Effector memory CD4-positive, alpha-beta T cell (primary cell): ENCODE data around the gene PLCL2.

ENCODE experiments used
- DNase-seq, 3 donors: peaks; one replicate each; pipeline ENCODE4 v3.0.0-alpha.2; 2020
- H3K27ac ChIP-seq: 2 replicates; pipeline ENCODE4 v1.7.0; 2013; ENCODE audit warnings: mild to moderate bottlenecking, low read length, moderate library complexity; ENCODE audit not compliant: insufficient read depth, poor library complexity, severe bottlenecking
- H3K27me3 ChIP-seq: replicated peaks from 2 replicates; pipeline ENCODE4 v1.7.0; 2013; ENCODE audit warnings: mild to moderate bottlenecking, low read length; ENCODE audit not compliant: insufficient read depth, control insufficient read depth, poor library complexity, severe bottlenecking
- H3K36me3 ChIP-seq: 2 replicates; pipeline ENCODE4 v1.7.0; 2013; ENCODE audit warnings: mild to moderate bottlenecking, low read length, moderate library complexity; ENCODE audit not compliant: control insufficient read depth, insufficient read depth
- H3K4me1 ChIP-seq: 2 replicates; pipeline ENCODE4 v1.7.0; 2013; ENCODE audit warnings: low read length, mild to moderate bottlenecking; ENCODE audit not compliant: control insufficient read depth, insufficient read depth, poor library complexity, severe bottlenecking
- H3K4me3 ChIP-seq: 2 replicates; pipeline ENCODE4 v1.7.0; 2013; ENCODE audit warnings: low read length, low read depth, mild to moderate bottlenecking; ENCODE audit not compliant: insufficient read depth, poor library complexity, severe bottlenecking
- H3K9me3 ChIP-seq: 2 replicates; pipeline ENCODE4 v1.7.0; 2013; ENCODE audit warnings: mild to moderate bottlenecking, low read length, moderate library complexity; ENCODE audit not compliant: control insufficient read depth
- total RNA-seq, 3 donors: gene quantifications; one replicate each; lab custom pipeline; 2026; lab: John Stamatoyannopoulos, UW

PLCL2 gene
- 116 to 173 (median 169) reads per million in 3 donors for total RNA-seq

DNA sequence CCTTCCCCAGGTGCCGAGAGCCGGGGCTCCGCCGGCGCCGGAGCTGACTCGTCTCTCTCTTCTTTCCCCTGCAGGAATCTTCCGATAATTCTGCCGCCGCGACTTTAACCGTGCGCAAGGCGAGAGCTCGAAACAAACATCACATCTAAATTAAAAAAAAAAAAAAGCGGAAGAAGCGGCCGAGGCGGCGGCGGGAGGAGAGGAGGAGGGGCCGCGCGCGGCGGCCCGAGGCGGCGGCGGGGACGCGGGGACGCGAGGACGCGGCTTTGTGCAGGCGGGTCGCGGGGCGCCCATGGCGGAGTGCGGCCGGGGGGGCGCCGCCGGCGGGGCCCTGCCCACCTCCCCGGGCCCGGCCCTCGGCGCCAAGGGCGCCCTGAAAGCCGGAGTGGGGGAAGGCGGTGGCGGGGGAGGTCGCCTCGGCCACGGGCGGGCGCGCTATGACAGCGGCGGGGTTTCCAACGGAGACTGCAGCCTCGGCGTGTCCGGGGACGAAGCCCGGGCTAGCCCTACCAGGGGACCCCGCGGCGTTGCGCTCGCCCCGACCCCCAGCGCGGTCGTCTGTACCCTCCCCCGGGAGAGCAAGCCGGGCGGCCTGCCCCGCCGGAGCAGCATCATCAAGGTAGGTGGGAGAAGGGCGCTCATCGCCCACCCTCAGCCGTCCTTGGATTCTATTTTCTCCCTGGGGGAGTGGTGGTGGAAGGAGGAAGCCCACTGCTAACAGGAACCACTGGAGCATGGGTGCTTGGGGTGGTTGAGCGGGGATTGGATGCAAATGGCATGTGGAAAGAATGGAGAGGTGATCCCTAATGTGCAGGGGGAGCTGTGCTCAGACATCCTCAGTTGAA is at the start of gene PLCL2:
TSS of gene PLCL2 (plus strand) at position 208 of the 845 bp plus-strand sequence. CDS start at position 293, 85 bp downstream.
- peak within 1 kb of the TSS; percentile 78 for H3K4me3 ChIP-seq
- no peaks in the 10 kb centered on the region for H3K27me3 ChIP-seq
- peak; percentile 65 to 70 (median 66) for DNase-seq
- peak within 1 kb of the TSS; percentile 93 for H3K27ac ChIP-seq
- H3K4me1 ChIP-seq = peaks cover 9% of the 10 kb centered on the region
- H3K9me3 ChIP-seq = no peaks in the 10 kb centered on the region
- H3K36me3 ChIP-seq = no peaks in the 10 kb centered on the region

DNA sequence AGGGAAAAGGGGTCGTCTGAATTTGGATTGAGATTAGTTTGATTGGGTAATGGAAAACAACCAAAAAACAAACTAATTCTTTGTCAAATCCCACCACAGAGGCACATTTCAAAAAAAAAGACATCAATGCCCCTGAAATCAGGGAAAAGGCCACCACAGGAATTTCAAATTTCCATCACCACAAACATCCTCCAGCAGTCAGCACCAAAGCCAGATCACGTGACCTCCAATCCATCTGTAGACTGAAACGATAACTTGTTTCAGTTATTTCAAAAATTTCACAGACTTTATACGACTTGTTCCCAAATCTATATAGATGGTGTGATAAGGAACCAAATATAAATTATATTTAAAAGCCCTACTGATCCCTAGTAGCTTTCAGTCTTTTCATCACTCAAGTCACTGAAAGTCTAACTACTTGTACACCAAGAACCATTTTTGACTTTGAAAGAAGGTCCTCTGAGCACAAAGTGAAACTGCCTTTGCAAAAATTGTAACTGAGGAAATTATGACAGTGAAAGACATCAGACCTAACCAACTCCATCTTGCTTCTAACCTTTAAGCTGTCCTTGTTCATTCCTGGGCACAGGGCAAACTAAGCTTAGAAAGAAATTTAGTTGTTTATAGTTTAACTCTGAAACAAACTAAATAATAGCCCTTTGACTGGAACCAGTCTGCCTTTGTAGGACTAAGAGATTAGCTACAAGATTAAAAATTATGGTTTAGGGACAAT is 48.1 kb upstream of the PLCL2 start:
- Histone ChIP-seq H3K27me3 (no peaks in the 10 kb centered on the region), H3K4me1 (peaks cover 8% of the 10 kb centered on the region), H3K27ac (no peak overlapping the region), H3K9me3 (no peaks in the 10 kb centered on the region), H3K4me3 (no peak overlapping the region), H3K36me3 (no peaks in the 10 kb centered on the region)
- no peak for DNase-seq

DNA sequence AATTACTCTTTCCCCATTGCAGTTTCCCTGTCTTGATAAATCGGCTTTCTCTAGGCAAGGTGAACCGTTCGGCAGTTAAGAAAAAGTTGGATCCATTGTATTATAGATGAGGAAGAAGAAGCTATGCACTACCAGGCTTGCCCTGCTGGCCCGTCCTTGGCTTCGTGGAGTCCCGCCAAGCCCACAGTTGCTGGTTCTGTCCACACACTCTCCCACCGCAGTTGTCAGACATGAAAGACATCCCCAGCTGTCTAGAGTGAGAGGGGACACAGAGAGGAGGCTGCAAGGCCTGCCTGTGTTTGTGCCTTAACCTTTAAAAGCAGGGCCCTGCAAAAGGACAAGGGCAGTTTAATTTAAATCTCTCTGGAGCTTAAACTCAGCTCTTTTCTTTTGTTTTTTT is 47.2 kb upstream of the PLCL2 start:
- H3K4me1 ChIP-seq = peaks cover 16% of the 10 kb centered on the region
- H3K27me3 ChIP-seq = no peaks in the 10 kb centered on the region
- H3K27ac ChIP-seq = no peak overlapping the region
- no peaks in the 10 kb centered on the region for H3K9me3 ChIP-seq
- no peaks in the 10 kb centered on the region for H3K36me3 ChIP-seq
- no peak overlapping the region for H3K4me3 ChIP-seq
- DNase-seq = no peak

DNA sequence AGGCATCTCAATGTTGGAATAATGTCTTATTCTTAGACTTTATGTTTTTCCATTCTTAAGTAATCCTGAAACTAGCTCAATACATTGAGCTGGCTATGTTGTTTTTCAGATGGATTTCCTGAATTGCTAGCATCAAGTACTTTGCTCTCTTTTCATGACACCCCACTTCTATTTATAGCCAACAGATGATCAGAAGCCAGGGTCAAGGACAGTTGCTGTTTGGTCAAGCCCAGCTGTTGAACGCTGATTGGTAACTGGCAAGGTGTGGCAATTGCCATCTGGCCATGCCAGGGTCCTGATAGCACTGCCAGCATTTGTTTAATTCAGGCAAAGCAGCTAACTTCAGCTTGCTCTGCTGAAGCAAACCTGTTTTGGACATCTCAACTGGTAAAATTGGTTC is 46.2 kb upstream of the PLCL2 start:
- no peaks in the 10 kb centered on the region for H3K9me3 ChIP-seq
- H3K27me3 ChIP-seq = no peaks in the 10 kb centered on the region
- no peak overlapping the region for H3K4me3 ChIP-seq
- H3K4me1 ChIP-seq = peaks cover 26% of the 10 kb centered on the region
- H3K27ac ChIP-seq = no peak overlapping the region
- no peak for DNase-seq
- H3K36me3 ChIP-seq = no peaks in the 10 kb centered on the region

DNA sequence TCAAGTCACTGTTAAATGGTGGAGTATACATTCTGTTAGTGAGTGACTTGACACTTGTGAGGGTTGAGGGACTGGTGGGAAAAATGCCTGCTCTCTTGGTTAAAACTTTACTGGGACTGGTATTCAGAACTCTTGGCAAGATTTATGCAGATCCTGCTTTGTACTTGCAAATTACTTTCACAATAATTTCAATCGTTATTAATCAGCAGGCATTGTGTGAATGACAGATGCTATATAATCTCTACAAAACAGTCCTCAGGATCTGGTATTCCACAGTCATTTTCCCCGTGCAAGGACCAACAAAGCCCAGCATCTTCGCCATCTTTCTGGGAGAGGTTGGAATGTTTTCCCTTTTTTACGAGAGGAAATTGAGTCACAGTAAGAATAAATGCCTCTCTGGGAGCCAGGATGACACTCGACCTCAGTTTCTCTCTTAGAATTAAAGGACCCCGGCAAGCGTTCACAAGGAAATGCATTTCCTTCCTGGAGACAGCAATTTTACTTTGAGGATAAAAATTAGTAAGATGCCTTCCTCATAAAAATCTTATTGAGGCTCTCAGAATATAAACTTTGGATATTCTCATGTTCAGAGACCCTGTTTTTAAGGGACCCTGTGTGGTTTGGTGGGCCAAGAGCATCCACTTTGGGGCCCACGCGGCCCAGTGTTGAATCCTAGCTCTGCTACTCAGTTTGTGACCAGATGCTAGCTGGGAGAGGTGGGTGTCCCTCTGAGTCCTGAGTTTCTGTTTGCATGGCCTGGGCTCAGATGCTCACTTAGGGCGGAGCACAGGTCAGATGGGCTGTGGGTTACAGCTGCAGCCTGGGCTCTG is 45.3 kb upstream of the PLCL2 start:
- Histone ChIP-seq H3K4me1 (peaks cover 35% of the 10 kb centered on the region), H3K36me3 (no peaks in the 10 kb centered on the region), H3K27ac (no peak overlapping the region), H3K9me3 (no peaks in the 10 kb centered on the region), H3K27me3 (no peaks in the 10 kb centered on the region), H3K4me3 (no peak overlapping the region)
- no peak for DNase-seq

DNA sequence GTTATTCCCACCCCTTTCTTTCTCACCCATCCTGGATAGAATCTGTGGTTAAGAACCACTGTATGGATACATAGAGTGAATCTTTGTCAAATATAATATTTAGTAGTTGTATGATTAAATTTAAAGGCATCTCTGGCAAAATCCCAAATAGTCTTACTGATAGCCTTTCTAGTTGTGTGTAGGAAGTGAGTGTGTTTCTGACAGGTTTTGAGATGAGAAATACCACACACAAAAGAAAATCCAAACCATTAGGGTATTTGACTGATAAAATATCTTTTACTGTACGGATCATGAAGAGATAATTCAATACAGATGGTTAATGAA is 44.7 kb upstream of the PLCL2 start:
- no peak for DNase-seq

DNA sequence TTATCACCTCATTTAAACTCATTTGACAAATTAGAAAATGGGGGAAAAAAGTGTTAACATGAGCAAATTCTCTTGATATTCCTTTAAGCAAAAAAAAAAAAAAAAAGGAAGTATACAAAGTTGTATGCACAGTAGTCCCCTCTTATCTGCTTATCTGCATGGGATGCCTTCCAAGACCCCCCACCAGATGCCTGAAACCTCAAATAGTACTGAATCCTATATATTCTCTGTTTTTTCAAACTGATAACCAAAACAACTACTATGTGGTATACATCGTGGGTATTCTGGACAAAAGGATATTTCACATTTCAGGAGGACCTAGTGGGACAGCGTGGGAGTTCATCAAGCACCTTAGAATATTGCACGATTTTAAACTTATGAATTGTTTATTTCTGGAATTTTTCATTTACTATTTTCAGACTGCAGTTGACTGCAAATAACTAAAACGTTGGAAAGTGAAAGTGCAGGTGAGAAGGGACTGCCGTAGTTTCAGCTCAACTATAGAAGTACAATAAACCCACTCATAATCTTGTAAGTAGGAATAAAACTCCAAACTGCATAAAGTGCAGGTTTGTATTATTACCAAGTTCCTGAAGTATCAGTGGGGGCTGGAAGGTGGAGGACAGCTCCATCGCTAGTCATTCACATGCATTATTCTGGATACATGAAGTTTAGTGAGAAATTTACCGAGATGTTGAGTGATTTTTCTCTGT is 43.6 kb upstream of the PLCL2 start:
- DNase-seq = no peak
- Histone ChIP-seq H3K4me1 (peaks cover 49% of the 10 kb centered on the region), H3K9me3 (no peaks in the 10 kb centered on the region), H3K36me3 (no peaks in the 10 kb centered on the region), H3K27me3 (no peaks in the 10 kb centered on the region), H3K4me3 (peak overlapping the region; percentile 30), H3K27ac (peak overlapping the region; percentile 92)

More for the DNA sequence above, 44.7 kb upstream of the PLCL2 start:
- Histone ChIP-seq H3K27me3 (no peaks in the 10 kb centered on the region), H3K9me3 (no peaks in the 10 kb centered on the region), H3K4me1 (peaks cover 41% of the 10 kb centered on the region), H3K4me3 (no peak overlapping the region), H3K36me3 (no peaks in the 10 kb centered on the region), H3K27ac (no peak overlapping the region)

DNA sequence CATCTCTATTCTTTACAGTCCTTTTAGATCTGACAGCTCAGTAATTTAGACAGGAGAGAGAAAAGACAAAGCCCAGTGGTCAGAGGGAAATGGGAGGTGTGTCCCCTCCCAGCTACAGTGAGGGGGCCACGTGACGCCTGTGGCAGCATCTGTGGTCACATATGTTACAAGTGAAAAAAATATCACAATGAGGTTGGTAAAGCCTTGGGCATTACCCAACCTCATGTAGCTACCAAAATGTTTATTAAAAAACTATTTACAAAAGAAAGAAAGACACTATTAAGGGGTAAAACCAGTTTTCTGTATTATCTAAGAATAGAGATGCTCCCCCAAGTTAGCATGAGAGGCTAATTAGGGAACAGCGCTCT is 42.9 kb upstream of the PLCL2 start:
- Histone ChIP-seq H3K4me3 (peak overlapping the region; percentile 36), H3K4me1 (peaks cover 49% of the 10 kb centered on the region), H3K27ac (peak overlapping the region; percentile 92), H3K9me3 (no peaks in the 10 kb centered on the region), H3K27me3 (no peaks in the 10 kb centered on the region), H3K36me3 (no peaks in the 10 kb centered on the region)
- peak; percentile 29 to 51 (median 47) for DNase-seq
